IMR-90 (cell line): Measurements from ENCODE around the gene CKAP2L. TPM values are rescaled to one million over a fixed set of nuclear protein-coding genes. Genes with fewer than 3 reads are reported as not detected.

Experiments
- ATAC-seq: fragments of 200-7000 bp; cut with Tn5 transposase; 2 replicates; pipeline ENCODE4 v1.9.1; 2020; ENCODE audit warnings: low read depth, mild to moderate bottlenecking, moderate library complexity
- BruUV-seq: library from RNA; stranded (reverse); fragments of 400-500 nt; replicated peaks from 2 replicates; lab custom pipeline; 2021; lab: Mats Ljungman, UMichigan
- CTCF ChIA-PET: fragments of 300-600 bp; formaldehyde crosslinking; extraction: SDS; loops from one replicate; lab custom pipeline; 2021; ENCODE audit warnings: antibody characterized with exemption; lab: Yijun Ruan, JAX
- POLR2A ChIA-PET: fragments of 300-600 bp; sonication (Branson Sonifier 250); formaldehyde crosslinking; loops from one replicate; lab custom pipeline; 2022; ENCODE audit warnings: antibody characterized with exemption; ENCODE audit not compliant: unreplicated experiment; lab: Charles Lee
- DNase-seq: peaks from one replicate; pipeline ENCODE4 v3.0.0; 2013
- H2AFZ ChIP-seq: replicated peaks from 2 replicates; pipeline ENCODE3; 2013; ENCODE audit warnings: low read length, mild to moderate bottlenecking; ENCODE audit not compliant: poor library complexity
- H2AK5ac ChIP-seq: 2 replicates; pipeline ENCODE4 v1.6.1; 2013; ENCODE audit warnings: low read depth, low read length, inconsistent platforms
- H2AK9ac ChIP-seq: replicated peaks from 2 replicates; pipeline ENCODE3; 2013; ENCODE audit warnings: mild to moderate bottlenecking, low read depth, low read length, moderate library complexity; ENCODE audit not compliant: poor library complexity
- H2BK120ac ChIP-seq: 2 replicates; pipeline ENCODE4 v1.6.1; 2013; ENCODE audit warnings: low read depth, low read length, inconsistent platforms
- H2BK15ac ChIP-seq: 3 replicates; pipeline ENCODE4 v1.6.1; 2013; ENCODE audit warnings: low read depth, low read length, inconsistent platforms
- H2BK20ac ChIP-seq: 2 replicates; pipeline ENCODE4 v1.6.1; 2013; ENCODE audit warnings: low read depth, mild to moderate bottlenecking, inconsistent platforms, low read length, moderate library complexity
- H2BK5ac ChIP-seq: 2 replicates; pipeline ENCODE4 v1.6.1; 2013; ENCODE audit warnings: mild to moderate bottlenecking, low read depth, low read length, inconsistent platforms; ENCODE audit not compliant: poor library complexity, severe bottlenecking
- H3K14ac ChIP-seq: replicated peaks from 2 replicates; pipeline ENCODE4 v1.6.1; 2013; ENCODE audit warnings: low read depth, low read length, inconsistent platforms
- H3K18ac ChIP-seq: 2 replicates; pipeline ENCODE4 v1.6.1; 2013; ENCODE audit warnings: low read depth, low read length, control low read depth
- H3K23ac ChIP-seq: 2 replicates; pipeline ENCODE4 v1.6.1; 2013; ENCODE audit warnings: low read depth, low read length, inconsistent platforms
- H3K27ac ChIP-seq: 2 replicates; pipeline ENCODE4 v1.5.1; 2013; ENCODE audit warnings: mild to moderate bottlenecking, control low read depth, low read length; ENCODE audit not compliant: insufficient read depth
- H3K27me3 ChIP-seq: 2 replicates; pipeline ENCODE4 v1.6.1; 2013; ENCODE audit warnings: low read length; ENCODE audit not compliant: control insufficient read depth, insufficient read depth
- H3K36me3 ChIP-seq: 2 replicates; pipeline ENCODE4 v1.6.1; 2013; ENCODE audit warnings: low read length, mixed read lengths; ENCODE audit not compliant: control insufficient read depth, insufficient read depth
- H3K4ac ChIP-seq: 2 replicates; pipeline ENCODE4 v1.6.1; 2013; ENCODE audit warnings: low read depth, low read length, inconsistent platforms
- H3K4me1 ChIP-seq: 2 replicates; pipeline ENCODE4 v1.6.1; 2013; ENCODE audit warnings: low read length, mixed read lengths; ENCODE audit not compliant: control insufficient read depth, insufficient read depth
- H3K4me2 ChIP-seq: 2 replicates; pipeline ENCODE4 v1.6.1; 2013; ENCODE audit warnings: low read depth, mild to moderate bottlenecking, control low read depth, low read length, moderate library complexity
- H3K4me3 ChIP-seq: 2 replicates; pipeline ENCODE4 v1.5.1; 2013; ENCODE audit warnings: low read depth, mild to moderate bottlenecking, control low read depth, low read length, moderate library complexity; ENCODE audit not compliant: insufficient read depth
- H3K56ac ChIP-seq: 2 replicates; pipeline ENCODE4 v1.6.1; 2013; ENCODE audit warnings: low read length, inconsistent platforms; ENCODE audit not compliant: insufficient read depth; ENCODE audit errors: extremely low read depth
- H3K79me1 ChIP-seq, 2 experiments: 2 replicates each; pipeline ENCODE4 v1.6.1; 2013; ENCODE audit warnings: low read length in 2 of 2, inconsistent platforms in 1 of 2, low read depth in 1 of 2
- H3K9ac ChIP-seq: 2 replicates; pipeline ENCODE4 v1.6.1; 2013; ENCODE audit warnings: low read depth, low read length, control low read depth
- H3K9me1 ChIP-seq: 2 replicates; pipeline ENCODE4 v1.6.1; 2013; ENCODE audit warnings: low read length, inconsistent platforms; ENCODE audit not compliant: insufficient read depth
- H3K9me3 ChIP-seq: 2 replicates; pipeline ENCODE4 v1.6.1; 2013; ENCODE audit warnings: low read length; ENCODE audit not compliant: control insufficient read depth, insufficient read depth
- H4K20me1 ChIP-seq: 2 replicates; pipeline ENCODE4 v1.6.1; 2013; ENCODE audit warnings: low read length, inconsistent platforms; ENCODE audit not compliant: insufficient read depth
- H4K5ac ChIP-seq: 2 replicates; pipeline ENCODE4 v1.6.1; 2013; ENCODE audit warnings: mild to moderate bottlenecking, low read depth, low read length, control low read depth
- H4K8ac ChIP-seq, 2 experiments: 2 replicates each; pipeline ENCODE4 v1.6.1; 2013; ENCODE audit warnings: low read depth in 2 of 2, low read length in 2 of 2, control low read depth in 1 of 2, inconsistent platforms in 1 of 2
- H4K91ac ChIP-seq: 2 replicates; pipeline ENCODE4 v1.6.1; 2013; ENCODE audit warnings: low read depth, low read length, inconsistent platforms; ENCODE audit not compliant: insufficient read depth
- BHLHE40 ChIP-seq: fragments of 150-350 bp; IDR thresholded peaks from 2 replicates; pipeline ENCODE4 v1.6.1; 2016; ENCODE audit warnings: mild to moderate bottlenecking, low read depth, low read length
- CTCF ChIP-seq: conservative IDR thresholded peaks from 2 replicates; pipeline ENCODE4 v1.5.1; 2012; ENCODE audit warnings: mild to moderate bottlenecking, low read depth, low read length, improper control_type of control experiment
- ELK1 ChIP-seq: fragments of 150-350 bp; IDR thresholded peaks from 2 replicates; pipeline ENCODE4 v1.6.1; 2016; ENCODE audit warnings: low read depth, mild to moderate bottlenecking, low read length, moderate library complexity, borderline replicate concordance
- FOS ChIP-seq: fragments of 150-350 bp; IDR thresholded peaks from 2 replicates; pipeline ENCODE4 v1.6.1; 2016; ENCODE audit warnings: low read depth, low read length
- MAFK ChIP-seq: IDR thresholded peaks from 2 replicates; pipeline ENCODE4 v1.6.1; 2012; ENCODE audit warnings: low read depth, low read length, improper control_type of control experiment
- MXI1 ChIP-seq: IDR thresholded peaks from 2 replicates; pipeline ENCODE4 v1.6.1; 2012; ENCODE audit warnings: low read depth, mild to moderate bottlenecking, low read length, moderate library complexity, borderline replicate concordance
- NFE2L2 ChIP-seq: fragments of 150-350 bp; IDR thresholded peaks from 2 replicates; pipeline ENCODE4 v1.6.1; 2016; ENCODE audit warnings: low read depth, mild to moderate bottlenecking, low read length
- RCOR1 ChIP-seq: IDR thresholded peaks from 2 replicates; pipeline ENCODE4 v1.6.1; 2012; ENCODE audit warnings: mild to moderate bottlenecking, low read length, improper control_type of control experiment; ENCODE audit not compliant: insufficient replicate concordance
- USF2 ChIP-seq: fragments of 150-350 bp; IDR thresholded peaks from 2 replicates; pipeline ENCODE4 v1.6.1; 2017; ENCODE audit warnings: mild to moderate bottlenecking, antibody characterized with exemption, low read length, low read depth
- WGBS, 2 experiments: methylation state at CpG; one replicate each; pipeline versions ENCODE4 v1.1.5 to v1.1.7; 2013; ENCODE audit warnings: missing lambda C conversion rate in 2 of 2; ENCODE audit not compliant: insufficient read length in 1 of 2; ENCODE audit errors: extremely low coverage in 2 of 2; 5-methylcytosine and 5-hydroxymethylcytosine counted together
- dilution Hi-C: fragments of 300-500 bp; cut with HindIII; formaldehyde crosslinking; loops from one replicate; pipeline ENCODE4 v1.14.3; 2018; ENCODE audit warnings: low sequenced_read_pairs; ENCODE audit not compliant: unreplicated experiment
- in situ Hi-C: fragments of 300-500 bp; cut with MboI; formaldehyde crosslinking; loops from 3 replicates; pipeline ENCODE4 v1.14.3; 2019; ENCODE audit warnings: low sequenced_read_pairs, inconsistent platforms, mixed read lengths
- intact Hi-C: fragments of 100-400 bp; cut with micrococcal nuclease; formaldehyde crosslinking; loops from 2 replicates; pipeline ENCODE4 v1.10.0; 2022
- polyA plus RNA-seq, 3 experiments: library from polyadenylated mRNA; depleted of rRNA; stranded (reverse); fragments of >200 nt; gene quantifications; 2 replicates each; pipeline ENCODE4 v1.2.3, GENCODE V29; 2012; ENCODE audit warnings: low replicate concordance in 1 of 3
- total RNA-seq: library from RNA; depleted of rRNA; stranded (reverse); fragments of >200 nt; gene quantifications from 2 replicates; pipeline ENCODE4 v1.2.3, GENCODE V29; 2012

The CKAP2L gene
- total and polyA plus RNA-seq, 2 of the 4 experiments (the other 2 are of a cell fraction) = 6.4 to 9.9 TPM

- peak overlapping the region; percentile 27; the same call in 1 of the 2 replicates for H2AK5ac ChIP-seq
- H3K27me3 ChIP-seq = peaks cover 3% of the 10 kb centered on the region; the same call in 1 of the 2 replicates
- no peak overlapping the region for H4K91ac ChIP-seq
- H2AK9ac ChIP-seq = no peak overlapping the region
- H4K20me1 ChIP-seq = no peaks in the 10 kb centered on the region
- H3K27ac ChIP-seq = no peak overlapping the region
- H3K56ac ChIP-seq = no peak overlapping the region
- ChIA-PET POLR2A (no interaction called here), CTCF (interaction anchor here (0.6 kb wide), 1 partner anchor 17 kb away, joined by 5 read pairs; no protein-coding TSS in a partner anchor)
- no peaks in the 10 kb centered on the region for H3K36me3 ChIP-seq
- H3K4ac ChIP-seq = no peak overlapping the region
- no peak overlapping the region for H3K23ac ChIP-seq
- H2BK20ac ChIP-seq = no peak overlapping the region
- peaks cover 4% of the 10 kb centered on the region for H3K9me1 ChIP-seq
- H3K9ac ChIP-seq = no peak overlapping the region
- no peak for TF ChIP-seq NFE2L2
- no peak for TF ChIP-seq USF2
- no peak for TF ChIP-seq MXI1
- no peak for TF ChIP-seq ELK1
- TF ChIP-seq CTCF = no peak
- no peak for TF ChIP-seq MAFK
- TF ChIP-seq BHLHE40 = no peak
- TF ChIP-seq RCOR1 = no peak
- no peak for TF ChIP-seq FOS
- H3K18ac ChIP-seq = no peak overlapping the region
- 100% methylated on average over 2 of the region's 6 CpGs; no CpG with 5 or more reads in 1 of the 2 experiments for WGBS, 2 experiments
- DNase-seq = no peak
- no peaks in the 10 kb centered on the region for H3K9me3 ChIP-seq
- in situ Hi-C loops = no loop called here
- H3K4me3 ChIP-seq = no peak overlapping the region
- no peak overlapping the region for H2BK15ac ChIP-seq
- H2BK120ac ChIP-seq = no peak overlapping the region
- H4K5ac ChIP-seq = no peak overlapping the region
- no peak overlapping the region for H2AFZ ChIP-seq
- no peaks in the 10 kb centered on the region for H3K79me1 ChIP-seq
- H3K4me1 ChIP-seq = peaks cover 12% of the 10 kb centered on the region
- no peak overlapping the region for H4K8ac ChIP-seq
- dilution Hi-C loops = no loop called here
- no peak for ATAC-seq
- BruUV-seq = no TSS peak
- no peak overlapping the region for H3K4me2 ChIP-seq
- intact Hi-C loops = no loop called here
- H2BK5ac ChIP-seq = no peak overlapping the region
- no peak overlapping the region for H3K14ac ChIP-seq
Measured at GRCh38 chr2:112709703-112710102, 54.7 kb downstream of the CKAP2L start.
